ENCODE results near the gene SETD1A.

GRCh38 chr16:30918614-30919013, 38.9 kb upstream of the SETD1A start:
- TF ChIP-seq, protein P1, sequence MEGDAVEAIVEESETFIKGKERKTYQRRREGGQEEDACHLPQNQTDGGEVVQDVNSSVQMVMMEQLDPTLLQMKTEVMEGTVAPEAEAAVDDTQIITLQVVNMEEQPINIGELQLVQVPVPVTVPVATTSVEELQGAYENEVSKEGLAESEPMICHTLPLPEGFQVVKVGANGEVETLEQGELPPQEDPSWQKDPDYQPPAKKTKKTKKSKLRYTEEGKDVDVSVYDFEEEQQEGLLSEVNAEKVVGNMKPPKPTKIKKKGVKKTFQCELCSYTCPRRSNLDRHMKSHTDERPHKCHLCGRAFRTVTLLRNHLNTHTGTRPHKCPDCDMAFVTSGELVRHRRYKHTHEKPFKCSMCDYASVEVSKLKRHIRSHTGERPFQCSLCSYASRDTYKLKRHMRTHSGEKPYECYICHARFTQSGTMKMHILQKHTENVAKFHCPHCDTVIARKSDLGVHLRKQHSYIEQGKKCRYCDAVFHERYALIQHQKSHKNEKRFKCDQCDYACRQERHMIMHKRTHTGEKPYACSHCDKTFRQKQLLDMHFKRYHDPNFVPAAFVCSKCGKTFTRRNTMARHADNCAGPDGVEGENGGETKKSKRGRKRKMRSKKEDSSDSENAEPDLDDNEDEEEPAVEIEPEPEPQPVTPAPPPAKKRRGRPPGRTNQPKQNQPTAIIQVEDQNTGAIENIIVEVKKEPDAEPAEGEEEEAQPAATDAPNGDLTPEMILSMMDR (IDR thresholded peaks at IDR 0.05), result no peak
- no peak for TF ChIP-seq POLR2A (IDR thresholded peaks at IDR 0.05)

All from adrenal gland (tissue), 5 donors.